Suprapubic skin (tissue), 4 donors: Measurements from ENCODE around the gene FRMPD1. TPM values are rescaled to one million over a fixed set of nuclear protein-coding genes. Genes with fewer than 3 reads are reported as not detected.

ENCODE experiments used
- DNase-seq, 2 donors: peaks; one replicate each; pipeline ENCODE4 v3.0.0-alpha.2; 2019; ENCODE audit warnings: low spot score in 2 of 2
- H3K27ac ChIP-seq: fragments of 200-600 bp; sonication (generic); one replicate; pipeline ENCODE4 v1.5.1; 2019
- H3K27me3 ChIP-seq: fragments of 200-600 bp; sonication (generic); one replicate; pipeline ENCODE4 v1.5.1; 2019
- H3K36me3 ChIP-seq: fragments of 200-600 bp; sonication (generic); one replicate; pipeline ENCODE4 v1.5.1; 2019
- H3K4me1 ChIP-seq: fragments of 200-600 bp; sonication (generic); one replicate; pipeline ENCODE4 v1.5.1; 2019
- H3K4me3 ChIP-seq: fragments of 200-600 bp; sonication (generic); one replicate; pipeline ENCODE4 v1.5.1; 2019; ENCODE audit warnings: mild to moderate bottlenecking
- H3K9me3 ChIP-seq: fragments of 200-600 bp; sonication (generic); one replicate; pipeline ENCODE4 v1.5.1; 2019
- EP300 ChIP-seq: sonication (generic); formaldehyde crosslinking; IDR thresholded peaks from one replicate; pipeline ENCODE4 v1.6.1; 2017; ENCODE audit warnings: antibody characterized with exemption
- POLR2A ChIP-seq, 2 donors: fragments of 450-650 bp; IDR thresholded peaks; one replicate each; pipeline ENCODE4 v1.6.1; 2017; ENCODE audit warnings: antibody characterized with exemption in 2 of 2, mild to moderate bottlenecking in 2 of 2, moderate library complexity in 2 of 2
- POLR2AphosphoS5 ChIP-seq, 3 donors: sonication (generic); formaldehyde crosslinking; IDR thresholded peaks; one replicate each; pipeline ENCODE4 v1.6.1; 2017; ENCODE audit warnings: antibody characterized with exemption in 3 of 3
- WGBS: methylation state at CpG from one replicate; pipeline ENCODE4 v1.1.5; 2018; 5-methylcytosine and 5-hydroxymethylcytosine counted together
- total RNA-seq, 4 donors: library from RNA; depleted of rRNA; stranded (reverse); fragments of >200 nt; gene quantifications; one replicate each; pipeline ENCODE4 v1.1.0, GENCODE V29; 2016
- TF ChIP-seq, protein P1 (sequence below), 2 donors: fragments of 200-600 bp in 1 of 2; fragments of 450-650 bp in 1 of 2; sonication (generic) in 1 of 2; IDR thresholded peaks; one replicate each; pipeline ENCODE4 v1.5.1; 2016 to 2019; ENCODE audit warnings: antibody characterized with exemption in 2 of 2, mild to moderate bottlenecking in 1 of 2, moderate library complexity in 1 of 2

Gene FRMPD1
- total RNA-seq, 4 donors from 2014 or later: 7.9 to 15.4 (median 11.2) TPM

DNA sequence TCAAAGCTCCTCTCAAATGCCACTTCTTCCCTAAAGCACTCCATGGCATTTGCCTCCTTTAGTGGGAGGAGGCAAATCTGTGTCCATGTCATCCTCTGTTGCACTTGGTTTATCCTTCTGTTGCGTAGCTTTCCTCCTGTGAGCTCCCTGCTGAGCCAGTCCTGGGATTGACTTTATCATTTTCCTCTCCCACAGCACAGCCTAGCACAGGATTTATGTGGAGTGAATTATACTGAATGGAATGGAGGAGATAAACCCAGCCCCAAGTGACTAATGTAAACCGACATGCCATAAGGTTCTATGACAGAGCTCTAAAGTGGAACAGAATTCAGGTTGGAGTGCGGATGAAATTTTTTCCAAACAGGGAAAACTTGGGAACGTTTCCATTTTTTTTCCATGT lies 31.9 kb upstream of the FRMPD1 start:
- Histone ChIP-seq H3K27me3 (no peaks in the 10 kb centered on the region), H3K9me3 (no peaks in the 10 kb centered on the region), H3K4me3 (no peak overlapping the region), H3K27ac (no peak overlapping the region), H3K4me1 (no peaks in the 10 kb centered on the region), H3K36me3 (no peaks in the 10 kb centered on the region)
- no peak for DNase-seq
- TF ChIP-seq POLR2A (IDR thresholded peaks at IDR 0.05) (no peak), EP300 (no peak)
- TF ChIP-seq, protein P1, sequence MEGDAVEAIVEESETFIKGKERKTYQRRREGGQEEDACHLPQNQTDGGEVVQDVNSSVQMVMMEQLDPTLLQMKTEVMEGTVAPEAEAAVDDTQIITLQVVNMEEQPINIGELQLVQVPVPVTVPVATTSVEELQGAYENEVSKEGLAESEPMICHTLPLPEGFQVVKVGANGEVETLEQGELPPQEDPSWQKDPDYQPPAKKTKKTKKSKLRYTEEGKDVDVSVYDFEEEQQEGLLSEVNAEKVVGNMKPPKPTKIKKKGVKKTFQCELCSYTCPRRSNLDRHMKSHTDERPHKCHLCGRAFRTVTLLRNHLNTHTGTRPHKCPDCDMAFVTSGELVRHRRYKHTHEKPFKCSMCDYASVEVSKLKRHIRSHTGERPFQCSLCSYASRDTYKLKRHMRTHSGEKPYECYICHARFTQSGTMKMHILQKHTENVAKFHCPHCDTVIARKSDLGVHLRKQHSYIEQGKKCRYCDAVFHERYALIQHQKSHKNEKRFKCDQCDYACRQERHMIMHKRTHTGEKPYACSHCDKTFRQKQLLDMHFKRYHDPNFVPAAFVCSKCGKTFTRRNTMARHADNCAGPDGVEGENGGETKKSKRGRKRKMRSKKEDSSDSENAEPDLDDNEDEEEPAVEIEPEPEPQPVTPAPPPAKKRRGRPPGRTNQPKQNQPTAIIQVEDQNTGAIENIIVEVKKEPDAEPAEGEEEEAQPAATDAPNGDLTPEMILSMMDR (IDR thresholded peaks at IDR 0.05): no peak
- WGBS: 88% methylated on average over 4 of the region's 4 CpGs

DNA sequence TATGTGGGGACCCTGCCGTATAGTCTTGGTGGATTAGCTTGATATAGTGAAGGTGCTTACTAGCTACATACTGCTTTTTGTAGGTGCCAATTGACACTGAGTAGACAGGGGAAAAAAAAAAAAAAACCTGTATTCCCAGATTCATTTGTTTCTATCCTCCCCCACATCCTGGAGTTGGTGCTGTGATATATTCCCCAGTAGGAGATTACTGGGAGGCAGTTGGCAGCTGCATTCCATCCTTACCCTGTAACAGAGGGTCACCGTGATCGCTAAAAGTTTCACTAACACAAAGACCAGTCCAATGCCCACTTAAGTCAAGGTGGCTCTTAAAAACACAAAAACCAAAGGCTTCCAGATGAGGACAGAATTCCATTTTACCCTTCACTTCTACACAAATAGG lies 30.9 kb upstream of the FRMPD1 start:
- H3K36me3 ChIP-seq: no peaks in the 10 kb centered on the region
- no peaks in the 10 kb centered on the region for H3K27me3 ChIP-seq
- TF ChIP-seq POLR2A (IDR thresholded peaks at IDR 0.05) (no peak), EP300 (no peak), POLR2AphosphoS5 (IDR thresholded peaks at IDR 0.05) (no peak)
- TF ChIP-seq, protein P1 (IDR thresholded peaks at IDR 0.05): no peak
- no peak overlapping the region for H3K4me3 ChIP-seq
- no peak overlapping the region for H3K27ac ChIP-seq
- H3K4me1 ChIP-seq: no peaks in the 10 kb centered on the region
- no peaks in the 10 kb centered on the region for H3K9me3 ChIP-seq
- no peak for DNase-seq
- 83% methylated on average over 3 of the region's 3 CpGs for WGBS

DNA sequence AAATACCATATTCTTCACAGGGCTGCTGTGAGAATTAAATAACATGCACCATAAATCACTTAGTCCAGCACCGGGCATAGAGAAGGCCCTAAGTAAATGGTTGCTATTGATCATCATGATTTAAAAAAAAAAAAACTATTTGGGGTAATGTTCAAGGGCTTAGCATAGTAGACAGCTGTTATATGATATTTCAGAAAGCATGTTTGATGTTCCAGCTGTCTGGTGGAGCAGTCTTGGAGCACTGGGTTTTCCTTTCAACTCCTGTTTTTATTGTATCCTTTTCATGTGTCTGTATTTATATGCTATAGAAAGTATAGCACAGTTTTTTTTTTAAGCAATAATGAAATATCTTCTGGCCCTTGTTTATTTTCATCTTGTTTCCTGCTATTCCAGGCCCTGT lies 30.4 kb upstream of the FRMPD1 start:
- no peaks in the 10 kb centered on the region for H3K27me3 ChIP-seq

DNA sequence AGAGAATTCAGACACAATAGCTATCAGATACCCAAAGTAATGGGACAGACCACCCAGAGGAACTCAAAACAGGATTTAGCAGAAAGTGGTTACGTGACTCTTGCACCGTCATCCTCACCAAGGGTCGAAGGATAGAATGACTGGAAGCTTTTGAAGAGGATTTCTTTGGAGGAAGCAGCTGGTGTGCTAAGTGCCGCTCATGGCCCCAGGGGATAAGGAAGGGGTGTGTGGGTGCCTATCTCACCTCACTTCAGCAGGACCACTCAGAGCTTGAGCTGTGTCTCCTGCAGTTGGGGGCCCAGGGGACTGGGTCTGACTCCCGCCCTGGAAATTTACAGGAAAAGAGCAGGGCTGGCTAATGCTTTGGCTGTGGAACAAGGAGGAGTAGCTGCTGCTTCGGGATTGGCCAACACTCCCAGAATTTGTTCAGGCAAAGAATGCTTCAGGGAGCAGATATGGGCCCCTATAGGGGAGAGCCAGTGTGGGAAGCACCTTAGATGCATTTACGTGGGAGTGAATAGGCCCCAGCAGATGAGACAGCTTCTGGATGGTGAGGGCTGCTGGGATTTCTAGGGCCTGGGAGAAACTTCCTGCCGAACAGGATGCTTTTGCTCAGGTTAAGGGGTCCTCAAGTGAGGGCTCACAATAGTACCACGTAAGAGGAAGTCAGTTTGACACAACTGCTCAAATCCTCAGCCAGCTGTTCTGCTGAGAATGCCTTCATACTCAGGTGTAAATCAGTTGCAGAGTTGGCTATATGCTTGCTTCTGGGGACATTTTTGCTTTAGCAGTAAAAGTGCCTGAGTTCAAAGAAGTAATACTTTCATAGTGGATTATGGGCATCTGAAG lies 29.3 kb upstream of the FRMPD1 start:
- WGBS: 45% methylated on average over 8 of the region's 9 CpGs
- Histone ChIP-seq H3K4me1 (no peaks in the 10 kb centered on the region), H3K4me3 (no peak overlapping the region), H3K36me3 (no peaks in the 10 kb centered on the region), H3K27ac (no peak overlapping the region), H3K9me3 (no peaks in the 10 kb centered on the region), H3K27me3 (no peaks in the 10 kb centered on the region)
- DNase-seq: no peak
- TF ChIP-seq EP300 (no peak), POLR2A (IDR thresholded peaks at IDR 0.05) (no peak), POLR2AphosphoS5 (IDR thresholded peaks at IDR 0.05) (no peak)
- TF ChIP-seq, protein P1 (IDR thresholded peaks at IDR 0.05): no peak

More for the DNA sequence above, 30.4 kb upstream of the FRMPD1 start:
- no peak overlapping the region for H3K27ac ChIP-seq
- TF ChIP-seq EP300 (no peak), POLR2AphosphoS5 (IDR thresholded peaks at IDR 0.05) (no peak), POLR2A (IDR thresholded peaks at IDR 0.05) (no peak)
- TF ChIP-seq, protein P1 (IDR thresholded peaks at IDR 0.05): no peak
- no peak for DNase-seq
- no peaks in the 10 kb centered on the region for H3K9me3 ChIP-seq
- H3K36me3 ChIP-seq: no peaks in the 10 kb centered on the region
- no peak overlapping the region for H3K4me3 ChIP-seq
- WGBS: 95% methylated on average over 1 of the region's 1 CpG
- H3K4me1 ChIP-seq: no peaks in the 10 kb centered on the region

DNA sequence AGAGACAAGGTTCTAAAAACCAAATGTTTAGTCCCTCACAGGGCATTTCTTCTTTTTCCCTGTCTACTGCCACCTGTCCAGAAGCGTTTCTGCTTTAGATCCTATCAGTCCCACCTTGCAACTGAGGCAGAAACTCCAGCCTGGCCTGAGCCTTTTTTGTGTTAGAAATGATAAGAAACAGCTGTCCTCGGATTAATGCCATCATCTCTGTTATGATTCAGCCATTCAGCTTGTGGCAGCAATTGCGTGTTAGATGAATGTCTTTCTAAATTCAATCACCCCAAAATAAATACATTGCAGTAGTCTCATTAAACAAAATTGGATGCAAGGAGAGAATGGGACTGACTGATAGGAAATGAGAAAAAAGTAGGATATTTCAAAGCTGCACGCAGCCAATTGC lies 28.3 kb upstream of the FRMPD1 start:
- no peak overlapping the region for H3K4me3 ChIP-seq
- DNase-seq: no peak
- TF ChIP-seq EP300 (no peak), POLR2A (IDR thresholded peaks at IDR 0.05) (no peak), POLR2AphosphoS5 (IDR thresholded peaks at IDR 0.05) (no peak)
- TF ChIP-seq, protein P1 (IDR thresholded peaks at IDR 0.05): no peak
- no peaks in the 10 kb centered on the region for H3K36me3 ChIP-seq
- peaks cover 4% of the 10 kb centered on the region for H3K4me1 ChIP-seq
- 68% methylated on average over 4 of the region's 4 CpGs for WGBS
- no peaks in the 10 kb centered on the region for H3K27me3 ChIP-seq
- H3K9me3 ChIP-seq: no peaks in the 10 kb centered on the region
- no peak overlapping the region for H3K27ac ChIP-seq
